ENCODE measurements around the gene ROBO1.
"Not testable (repeated sequence)": the region's sequence is repeated elsewhere in the genome, so short reads cannot be mapped to it uniquely, and the experiment has no call there.

ROBO1 gene

GRCh38 chr3:79314544-79314943 lies 453.3 kb downstream of the ROBO1 start:
- DNase-seq (ENCODE audit: low read depth in 2 of 2) = no peak

DNA sequence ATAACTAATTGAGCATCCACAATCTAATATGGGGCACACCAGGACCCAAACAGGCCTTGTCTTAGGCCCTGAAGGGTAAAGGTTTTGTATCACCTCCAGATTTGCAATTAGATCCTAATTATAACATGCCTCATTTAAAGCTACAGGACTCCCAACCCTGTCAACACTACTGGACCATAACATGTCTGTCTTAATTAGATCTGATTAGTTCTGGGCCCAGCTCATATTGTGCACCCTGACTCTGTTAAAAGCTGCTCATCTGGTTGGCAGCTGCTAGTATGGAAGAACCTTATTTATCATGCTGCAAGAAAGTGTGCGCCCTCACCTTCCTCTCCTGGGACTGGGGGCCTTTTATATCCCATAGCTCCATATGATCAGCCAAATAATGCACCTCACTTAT lies 457.8 kb downstream of the ROBO1 start:
- DNase-seq (ENCODE audit: low read depth in 2 of 2) = no peak

GRCh38 chr3:79306934-79307570 lies 460.7 kb downstream of the ROBO1 start:
- DNase-seq (ENCODE audit: low read depth in 2 of 2) = no peak

GRCh38 chr3:79299949-79300635 lies 467.7 kb downstream of the ROBO1 start:
- DNase-seq (ENCODE audit: low read depth in 2 of 2) = not testable (repeated sequence)

- no peak for DNase-seq (ENCODE audit: low read depth in 2 of 2)
Observed at GRCh38 chr3:79297245-79297960, 470.4 kb downstream of the ROBO1 start.

- DNase-seq (ENCODE audit: low read depth in 2 of 2) = no peak
Observed at GRCh38 chr3:79286882-79287281, 480.9 kb downstream of the ROBO1 start.

DNA sequence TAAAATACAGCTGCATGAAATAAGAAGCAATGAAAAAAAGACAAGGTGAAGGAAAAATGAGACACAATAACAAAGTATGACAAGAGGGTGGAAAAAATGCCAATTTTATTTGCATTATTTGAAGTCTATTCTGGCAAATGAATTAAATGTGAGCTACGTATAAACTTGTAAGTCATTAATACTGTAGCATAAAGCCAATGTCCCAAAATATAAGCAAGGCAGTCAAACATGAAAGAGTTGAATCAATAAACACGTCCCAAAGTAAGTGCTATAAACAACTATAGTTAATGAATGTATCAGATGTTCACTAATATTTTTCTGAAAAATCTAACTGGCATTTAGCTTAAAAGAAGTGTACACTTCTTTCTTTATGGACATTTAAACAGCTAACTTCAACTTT lies 481.9 kb downstream of the ROBO1 start:
- DNase-seq (ENCODE audit: low read depth in 2 of 2) = no peak

DNA sequence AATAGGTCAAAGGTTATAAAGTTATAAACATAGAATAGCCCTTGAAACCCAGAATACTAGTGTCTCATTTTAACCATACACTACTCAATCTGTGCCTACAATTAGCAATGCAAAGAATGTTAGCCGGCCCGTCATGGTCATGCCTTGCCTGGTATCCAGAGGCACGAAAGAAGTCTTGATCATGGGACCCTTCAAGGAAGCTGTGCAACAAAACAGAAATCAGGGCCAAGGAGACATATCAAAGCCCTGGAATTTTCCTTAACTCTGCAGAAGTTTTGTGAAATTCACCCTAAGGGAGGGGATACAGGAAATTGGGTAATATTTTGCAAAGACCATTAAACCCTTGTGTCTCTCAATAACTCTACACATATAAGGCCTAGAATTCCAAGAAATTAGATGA lies 482.4 kb downstream of the ROBO1 start:
- DNase-seq (ENCODE audit: low read depth in 2 of 2) = no peak

DNA sequence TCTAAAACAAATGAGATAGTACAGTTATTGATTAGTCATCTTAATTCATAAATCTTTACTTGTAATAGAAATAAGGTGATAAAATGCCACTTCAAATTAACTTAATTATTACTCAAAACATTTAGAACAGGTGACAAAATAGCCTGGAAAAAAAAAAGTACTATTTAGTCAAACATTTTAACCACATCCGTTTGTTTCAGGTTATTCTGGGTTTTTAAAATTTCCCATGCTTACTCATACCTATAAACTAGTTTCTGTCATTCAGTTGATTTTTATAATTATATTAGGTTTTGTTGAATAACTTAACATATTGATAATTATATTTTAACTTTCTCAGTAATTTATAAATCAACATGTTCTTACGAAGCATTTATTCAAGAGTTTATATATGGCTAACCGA lies 483.0 kb downstream of the ROBO1 start:
- DNase-seq (ENCODE audit: low read depth in 2 of 2) = no peak

- DNase-seq (ENCODE audit: low read depth in 2 of 2) = no peak
Observed at GRCh38 chr3:79278681-79279080, 489.1 kb downstream of the ROBO1 start.

- no peak for DNase-seq (ENCODE audit: low read depth in 2 of 2)
Observed at GRCh38 chr3:79268422-79268821, 499.4 kb downstream of the ROBO1 start.

DNA sequence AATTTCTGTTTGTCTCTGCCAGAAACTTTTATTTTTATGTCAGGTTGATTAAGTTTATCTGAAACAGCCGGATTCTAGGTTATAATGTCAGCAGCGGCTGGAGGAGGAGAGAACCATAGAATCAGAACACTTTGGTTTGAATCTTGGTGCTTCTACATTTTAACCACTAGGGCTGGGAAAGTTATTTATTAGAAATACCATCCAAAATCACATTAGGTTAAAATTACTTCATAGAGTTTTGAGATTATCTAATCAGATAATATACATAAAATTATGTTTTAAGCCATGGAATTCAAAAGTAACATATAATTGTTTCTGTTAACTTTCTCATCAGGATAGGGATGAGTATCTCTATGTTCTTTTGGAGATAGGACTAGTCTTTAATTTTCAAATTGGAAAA lies 502.9 kb downstream of the ROBO1 start:
- DNase-seq (ENCODE audit: low read depth in 2 of 2) = no peak

DNA sequence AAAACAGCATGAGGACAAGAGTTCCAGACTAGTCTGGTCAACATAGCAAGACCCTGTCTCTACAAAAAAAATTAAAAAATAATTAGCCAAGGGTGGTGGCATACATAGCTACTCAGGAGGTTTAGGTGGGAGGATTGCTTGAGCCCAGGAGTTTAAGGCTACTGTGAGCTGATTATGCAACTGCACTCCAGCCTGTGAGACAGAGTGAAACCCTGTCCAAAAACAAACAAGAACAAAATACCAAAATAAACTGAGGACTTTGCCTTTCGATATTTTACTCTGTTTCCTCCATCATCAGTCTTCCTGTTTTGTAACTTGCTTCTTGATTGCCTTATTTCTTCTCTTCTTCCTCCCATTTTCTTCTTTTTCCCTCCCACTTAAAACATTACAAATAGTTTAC lies 504.4 kb downstream of the ROBO1 start:
- no peak for DNase-seq (ENCODE audit: low read depth in 2 of 2)

DNA sequence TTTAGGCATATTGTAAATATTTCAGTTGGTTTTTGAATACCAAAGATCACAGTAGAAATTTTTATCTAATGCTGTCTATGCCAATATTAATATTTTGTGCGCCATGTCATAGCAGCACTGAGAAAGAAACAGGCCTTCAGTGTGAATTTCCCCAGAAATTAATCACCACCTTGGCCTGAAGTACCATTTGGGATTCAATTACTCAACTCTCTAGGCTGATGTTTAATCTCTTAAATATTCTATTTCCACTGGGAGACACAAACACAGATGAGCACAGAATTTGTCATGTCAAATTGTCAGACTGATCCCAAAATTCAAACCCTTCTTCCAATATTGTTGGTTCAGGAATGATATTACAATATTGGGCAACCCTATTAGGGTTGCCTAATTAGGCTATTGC lies 509.3 kb downstream of the ROBO1 start:
- no peak for DNase-seq (ENCODE audit: low read depth in 2 of 2)

- no peak for DNase-seq (ENCODE audit: low read depth in 2 of 2)
Observed at GRCh38 chr3:79257791-79258190, 510.0 kb downstream of the ROBO1 start.

GRCh38 chr3:79255702-79256101 lies 512.1 kb downstream of the ROBO1 start:
- DNase-seq (ENCODE audit: low read depth in 2 of 2) = no peak

- no peak for DNase-seq (ENCODE audit: low read depth in 2 of 2)
Observed at GRCh38 chr3:79255292-79255691, 512.5 kb downstream of the ROBO1 start.

GRCh38 chr3:79253704-79254103 lies 514.1 kb downstream of the ROBO1 start:
- DNase-seq (ENCODE audit: low read depth in 2 of 2) = no peak

DNA sequence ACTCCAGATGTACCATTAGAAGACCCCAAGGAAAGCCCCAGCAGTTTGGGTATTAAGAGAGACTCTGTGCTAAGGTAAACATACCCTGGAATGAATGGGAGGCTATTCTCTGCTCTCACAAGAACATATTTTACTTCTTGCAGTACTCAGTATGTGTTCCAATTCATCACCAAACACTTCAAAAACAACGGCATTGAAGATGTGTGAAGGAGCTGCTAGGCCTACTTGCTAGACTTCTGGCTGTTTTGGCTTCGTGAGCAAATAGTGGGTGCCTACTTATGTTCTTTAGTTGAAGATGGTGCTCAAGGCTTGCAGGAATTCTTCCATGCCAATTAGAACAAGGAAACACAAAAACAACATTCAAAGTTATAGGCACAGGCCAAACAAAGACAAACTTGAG lies 514.5 kb downstream of the ROBO1 start:
- DNase-seq (ENCODE audit: low read depth in 2 of 2) = no peak

DNA sequence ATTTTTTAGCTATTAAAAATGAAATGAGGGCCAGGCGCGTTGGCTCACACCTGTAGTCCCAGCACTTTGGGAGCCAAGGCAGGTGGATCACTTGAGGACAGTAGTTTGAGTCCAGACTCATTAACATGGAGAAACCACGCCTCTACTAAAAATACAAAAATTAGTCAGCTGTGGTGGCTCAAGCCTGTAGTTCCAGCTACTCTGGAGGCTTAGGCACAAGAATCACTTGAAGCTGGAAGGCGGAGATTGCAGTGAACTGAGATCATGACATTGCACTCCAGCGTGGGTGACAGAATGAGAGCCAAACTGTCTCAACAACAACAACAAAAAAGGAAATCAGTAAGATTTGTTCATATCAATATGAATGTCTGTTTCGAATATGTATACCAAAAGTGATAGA lies 517.1 kb downstream of the ROBO1 start:
- DNase-seq (ENCODE audit: low read depth in 2 of 2) = no peak

DNA sequence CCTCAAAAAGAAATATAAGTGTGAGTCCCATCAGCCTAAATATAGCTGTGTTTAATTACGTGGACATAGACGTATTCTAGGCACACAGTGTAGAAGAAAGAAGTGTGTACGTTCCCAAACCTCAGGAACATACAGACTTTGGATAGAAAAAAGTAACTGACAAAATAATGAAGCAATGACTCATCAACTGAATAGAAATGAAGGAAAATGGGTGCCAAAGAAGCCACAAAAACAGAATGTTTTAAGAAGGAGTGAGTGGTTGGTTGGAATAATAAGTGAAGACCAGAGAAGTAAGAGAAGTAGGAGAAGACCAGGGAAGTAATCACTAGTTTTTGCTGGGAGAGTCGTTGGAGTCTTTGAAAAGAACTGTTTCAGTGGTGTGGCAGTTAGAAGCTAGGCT lies 518.1 kb downstream of the ROBO1 start:
- DNase-seq (ENCODE audit: low read depth in 2 of 2) = no peak

DNA sequence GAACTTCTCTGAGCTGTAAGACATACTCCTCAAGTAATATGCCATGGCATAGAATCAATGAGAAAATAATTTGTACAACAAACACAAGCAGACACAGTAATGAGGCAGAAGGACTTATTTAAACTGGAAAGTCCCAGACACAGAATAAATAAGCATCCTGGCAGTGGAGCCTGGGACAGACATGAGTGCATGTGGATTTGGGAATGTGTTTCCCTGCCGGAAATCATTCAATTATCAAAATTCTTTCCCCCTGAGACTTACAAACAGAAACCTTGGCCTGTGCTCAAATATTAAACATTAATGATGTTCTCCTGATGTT lies 520.1 kb downstream of the ROBO1 start:
- no peak for DNase-seq (ENCODE audit: low read depth in 2 of 2)
